Neural cell (in vitro differentiated cells): ENCODE measurements around the gene TMEM237. TPM values are rescaled to one million over a fixed set of nuclear protein-coding genes. Genes with fewer than 3 reads are reported as not detected.

Experiments
- H2AFZ ChIP-seq: fragments of 200-600, 300-800 bp; sonication (generic), shearing (Covaris generic); 2 replicates; pipeline ENCODE4 v1.6.0; 2014; ENCODE audit warnings: low read depth, mild to moderate bottlenecking, antibody characterized with exemption, low read length, moderate library complexity
- H3F3A ChIP-seq: fragments of 200-600 bp; shearing (Covaris generic); 2 replicates; pipeline ENCODE4 v1.6.1; 2016; ENCODE audit warnings: mild to moderate bottlenecking, moderate library complexity, mixed read lengths, antibody characterized with exemption, low read length; ENCODE audit not compliant: insufficient read depth, poor library complexity, severe bottlenecking
- H3K27ac ChIP-seq: fragments of 200-600, 300-800 bp; sonication (generic), shearing (Covaris generic); 2 replicates; pipeline ENCODE4 v1.5.1; 2014; ENCODE audit warnings: mild to moderate bottlenecking, low read length, moderate library complexity
- H3K27me3 ChIP-seq: fragments of 300-800, 200-600 bp; sonication (generic), shearing (Covaris generic); 2 replicates; pipeline ENCODE4 v1.6.0; 2014; ENCODE audit warnings: mild to moderate bottlenecking, low read depth, low read length, moderate library complexity; ENCODE audit not compliant: insufficient read depth
- H3K36me3 ChIP-seq: fragments of 300-800, 200-600 bp; sonication (generic), shearing (Covaris generic); 2 replicates; pipeline ENCODE4 v1.5.1; 2014; ENCODE audit warnings: mild to moderate bottlenecking, antibody characterized with exemption, low read length, moderate library complexity; ENCODE audit not compliant: insufficient read depth
- H3K4me2 ChIP-seq: fragments of 300-800, 200-600 bp; sonication (generic), shearing (Covaris generic); 2 replicates; pipeline ENCODE4 v1.6.0; 2014; ENCODE audit warnings: mild to moderate bottlenecking, low read length
- H3K4me3 ChIP-seq: fragments of 300-800, 200-600 bp; sonication (generic), shearing (Covaris generic); 2 replicates; pipeline ENCODE4 v1.5.1; 2014; ENCODE audit warnings: mild to moderate bottlenecking, low read length, moderate library complexity
- H3K79me2 ChIP-seq: fragments of 200-600 bp; shearing (Covaris generic); replicated peaks from 2 replicates; pipeline ENCODE4 v1.6.0; 2014; ENCODE audit warnings: mild to moderate bottlenecking, low read length, moderate library complexity; ENCODE audit not compliant: insufficient read depth
- H3K9ac ChIP-seq: fragments of 300-800, 200-600 bp; sonication (generic), shearing (Covaris generic); 2 replicates; pipeline ENCODE4 v1.6.1; 2016; ENCODE audit warnings: mild to moderate bottlenecking, low read length, mixed read lengths
- H3K9me2 ChIP-seq: fragments of 200-600 bp; shearing (Covaris generic); 2 replicates; pipeline ENCODE4 v1.6.1; 2016; ENCODE audit warnings: mild to moderate bottlenecking, low read length, mixed read lengths; ENCODE audit not compliant: insufficient read depth
- H3K9me3 ChIP-seq: fragments of 200-600, 300-800 bp; sonication (generic), shearing (Covaris generic); 2 replicates; pipeline ENCODE4 v1.6.1; 2016; ENCODE audit warnings: mild to moderate bottlenecking, mixed run types, low read length, moderate library complexity, mixed read lengths
- H4K20me1 ChIP-seq: fragments of 200-600 bp; shearing (Covaris generic); 2 replicates; pipeline ENCODE4 v1.6.1; 2016; ENCODE audit warnings: mild to moderate bottlenecking, mixed run types; ENCODE audit not compliant: insufficient read depth
- CTCF ChIP-seq: fragments of 450-650 bp; IDR thresholded peaks from 2 replicates; pipeline ENCODE4 v1.5.1; 2014; ENCODE audit warnings: antibody characterized with exemption, mild to moderate bottlenecking, moderate library complexity; ENCODE audit not compliant: poor library complexity, severe bottlenecking
- EP300 ChIP-seq: fragments of 450-650 bp; conservative IDR thresholded peaks from 2 replicates; pipeline ENCODE4 v1.6.1; 2014; ENCODE audit warnings: antibody characterized with exemption, mild to moderate bottlenecking, moderate library complexity; ENCODE audit not compliant: poor library complexity, severe bottlenecking
- EZH2 ChIP-seq: fragments of 200-600, 300-800 bp; shearing (Covaris generic), sonication (generic); IDR thresholded peaks from 2 replicates; pipeline ENCODE4 v1.6.1; 2014; ENCODE audit warnings: antibody characterized with exemption, low read length, borderline replicate concordance, mild to moderate bottlenecking; ENCODE audit not compliant: insufficient read depth, poor library complexity, severe bottlenecking
- MXI1 ChIP-seq: fragments of 450-650 bp; conservative IDR thresholded peaks from 2 replicates; pipeline ENCODE4 v1.6.1; 2014; ENCODE audit warnings: antibody characterized with exemption, mild to moderate bottlenecking; ENCODE audit not compliant: poor library complexity, severe bottlenecking
- POLR2AphosphoS5 ChIP-seq: IDR thresholded peaks from 2 replicates; pipeline ENCODE4 v1.6.1; 2012
- RAD21 ChIP-seq: fragments of 450-650 bp; conservative IDR thresholded peaks from 2 replicates; pipeline ENCODE4 v1.6.1; 2014; ENCODE audit warnings: antibody characterized with exemption, mild to moderate bottlenecking, moderate library complexity
- REST ChIP-seq: IDR thresholded peaks from 2 replicates; pipeline ENCODE4 v1.6.1; 2012; ENCODE audit warnings: borderline replicate concordance
- SMC3 ChIP-seq: fragments of 450-650 bp; conservative IDR thresholded peaks from 2 replicates; pipeline ENCODE4 v1.6.1; 2014; ENCODE audit warnings: antibody characterized with exemption, mild to moderate bottlenecking, moderate library complexity; ENCODE audit not compliant: poor library complexity
- TAF1 ChIP-seq: IDR thresholded peaks from 2 replicates; pipeline ENCODE4 v1.6.1; 2012; ENCODE audit warnings: low read depth
- polyA plus RNA-seq: library from polyadenylated mRNA; depleted of rRNA; stranded (reverse); fragments of >200 nt; gene quantifications from 2 replicates; pipeline ENCODE4 v1.2.3, GENCODE V29; 2014

TMEM237 gene
- polyA plus RNA-seq, 1 donor from 2014 or later: 58.7 TPM

- Histone ChIP-seq H2AFZ (no peak overlapping the region), H3K27ac (no peak overlapping the region), H3K36me3 (no peaks in the 10 kb centered on the region), H3K4me3 (no peak overlapping the region), H3K27me3 (no peaks in the 10 kb centered on the region), H3F3A (no peaks in the 10 kb centered on the region), H3K9me2 (no peaks in the 10 kb centered on the region), H3K79me2 (no peaks in the 10 kb centered on the region), H3K4me2 (no peak overlapping the region), H4K20me1 (no peaks in the 10 kb centered on the region), H3K9me3 (no peaks in the 10 kb centered on the region), H3K9ac (no peak overlapping the region)
- no peak for TF ChIP-seq POLR2AphosphoS5
- no peak for TF ChIP-seq EZH2
- TF ChIP-seq CTCF: no peak
- TF ChIP-seq MXI1: no peak
- TF ChIP-seq EP300: no peak
- no peak for TF ChIP-seq TAF1
- TF ChIP-seq RAD21: no peak
- no peak for TF ChIP-seq REST
Measured at GRCh38 chr2:201574766-201575165, 68.5 kb downstream of the TMEM237 start.

- Histone ChIP-seq H3K4me3 (no peak overlapping the region), H3K9me3 (no peaks in the 10 kb centered on the region)
- TF ChIP-seq EP300: no peak
- TF ChIP-seq TAF1: no peak
- no peak for TF ChIP-seq POLR2AphosphoS5
- no peak for TF ChIP-seq MXI1
- TF ChIP-seq RAD21: no peak
- TF ChIP-seq SMC3: no peak
- no peak for TF ChIP-seq CTCF
- no peak for TF ChIP-seq REST
Measured at GRCh38 chr2:201572846-201573508, 70.3 kb downstream of the TMEM237 start.

More at GRCh38 chr2:201572846-201573508, 70.3 kb downstream of the TMEM237 start:
- no peaks in the 10 kb centered on the region for H3K9me2 ChIP-seq
- H3K27ac ChIP-seq: no peak overlapping the region
- no peak overlapping the region for H2AFZ ChIP-seq
- no peaks in the 10 kb centered on the region for H3F3A ChIP-seq
- no peaks in the 10 kb centered on the region for H4K20me1 ChIP-seq
- H3K9ac ChIP-seq: no peak overlapping the region
- H3K4me2 ChIP-seq: no peak overlapping the region
- no peaks in the 10 kb centered on the region for H3K27me3 ChIP-seq
- no peaks in the 10 kb centered on the region for H3K36me3 ChIP-seq
- no peaks in the 10 kb centered on the region for H3K79me2 ChIP-seq
